Activated CD4-positive, alpha-beta T cell treated with anti-CD3 and anti-CD28 coated beads, Interleukin-2, amount 10 ng/mL, durations not matched to agents 24 days and 14 days (primary cell): ENCODE results near the gene PDGFD. TPM values are rescaled to one million over a fixed set of nuclear protein-coding genes. Genes with fewer than 3 reads are reported as not detected.

Source experiments
- DNase-seq: peaks from one replicate; pipeline ENCODE4 v3.0.0; 2022
- H3K27ac Mint-ChIP-seq: one replicate; pipeline ENCODE4 v1.8.0; 2022; ENCODE audit warnings: mild to moderate bottlenecking, mixed read lengths
- H3K27me3 Mint-ChIP-seq: one replicate; pipeline ENCODE4 v1.8.0; 2022; ENCODE audit warnings: mixed read lengths
- H3K36me3 Mint-ChIP-seq: one replicate; pipeline ENCODE4 v1.8.0; 2022; ENCODE audit warnings: low read depth, mild to moderate bottlenecking, mixed read lengths
- H3K4me1 Mint-ChIP-seq: one replicate; pipeline ENCODE4 v1.8.0; 2021; ENCODE audit warnings: mixed read lengths
- H3K4me3 Mint-ChIP-seq: one replicate; pipeline ENCODE4 v1.8.0; 2022; ENCODE audit warnings: mild to moderate bottlenecking, moderate library complexity, mixed read lengths
- H3K9me3 Mint-ChIP-seq: one replicate; pipeline ENCODE4 v1.8.0; 2021; ENCODE audit warnings: mixed read lengths
- intact Hi-C: fragments of 100-400 bp; cut with micrococcal nuclease; formaldehyde crosslinking; loops from one replicate; pipeline ENCODE4 v1.15.1; 2023
- total RNA-seq: library from RNA; stranded (reverse); gene quantifications from 2 replicates; pipeline ENCODE4 v1.2.3, GENCODE V29; 2022

Gene PDGFD
- total RNA-seq, 1 donor from 2014 or later, result not detected

DNA sequence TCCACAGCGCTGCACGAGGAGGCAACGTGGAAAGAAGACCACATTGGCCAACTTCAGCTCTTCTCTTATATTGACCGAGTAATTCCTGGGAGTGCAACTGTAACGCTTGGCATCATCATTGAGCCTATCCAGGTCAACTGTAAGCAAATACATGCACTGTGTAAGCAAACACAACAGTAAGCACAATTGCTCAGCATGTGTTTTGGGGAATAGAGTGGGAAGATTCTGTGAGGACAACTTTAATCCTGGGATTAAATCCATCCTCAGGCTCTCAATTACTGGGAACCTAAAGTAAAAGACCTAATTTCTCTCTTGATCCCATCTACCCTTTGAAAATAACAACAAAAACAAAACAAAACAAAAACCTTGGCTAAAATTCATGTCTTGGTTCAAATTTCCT is 237.0 kb downstream of the PDGFD start:
- H3K9me3 Mint-ChIP-seq, result no peaks in the 10 kb centered on the region
- DNase-seq, result no peak
- H3K4me3 Mint-ChIP-seq, result no peak overlapping the region
- no peaks in the 10 kb centered on the region for H3K4me1 Mint-ChIP-seq
- intact Hi-C loops, result no loop called here
- H3K27ac Mint-ChIP-seq, result no peak overlapping the region
- no peaks in the 10 kb centered on the region for H3K27me3 Mint-ChIP-seq
- H3K36me3 Mint-ChIP-seq, result no peaks in the 10 kb centered on the region

DNA sequence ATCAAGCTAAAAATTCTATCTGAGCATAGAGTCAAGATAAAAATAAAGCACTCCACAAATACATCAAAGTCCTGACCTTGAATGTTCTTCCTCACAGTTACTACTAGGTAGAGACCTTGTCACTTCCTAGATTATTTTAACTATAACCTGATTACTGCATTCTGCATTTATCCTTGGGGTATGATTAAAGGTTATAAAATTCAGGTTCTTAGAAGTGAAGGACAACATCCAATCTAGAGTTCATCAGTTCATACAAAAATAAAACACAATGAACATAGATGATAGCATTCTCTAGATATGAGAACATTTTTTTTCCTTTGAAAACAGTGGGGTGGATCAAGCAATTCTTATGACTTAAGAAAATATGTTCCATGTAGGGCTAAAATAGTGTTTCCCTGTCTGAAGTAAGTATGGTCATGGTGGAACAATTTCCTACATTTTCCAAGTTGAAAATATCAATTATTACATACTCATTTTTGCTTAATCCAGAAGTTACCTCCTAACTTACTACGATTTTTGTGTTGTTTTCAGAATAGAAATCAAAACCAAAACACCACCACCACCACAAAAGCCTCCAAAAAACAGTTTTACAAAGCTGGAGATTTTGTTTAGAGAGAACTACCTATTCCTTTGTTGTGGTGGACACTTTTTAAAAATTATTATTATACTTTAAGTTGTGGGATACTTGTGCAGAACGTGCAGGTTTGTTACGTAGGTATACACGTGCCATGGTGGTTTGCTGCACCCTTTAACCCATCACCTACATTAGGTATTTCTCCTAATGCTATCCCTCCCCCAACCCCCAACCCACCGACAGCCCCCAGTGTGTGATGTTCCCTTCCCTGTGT is 239.6 kb downstream of the PDGFD start:
- no peak for DNase-seq
- no peak overlapping the region for H3K27ac Mint-ChIP-seq
- H3K4me1 Mint-ChIP-seq, result no peaks in the 10 kb centered on the region
- no peaks in the 10 kb centered on the region for H3K27me3 Mint-ChIP-seq
- no peaks in the 10 kb centered on the region for H3K36me3 Mint-ChIP-seq
- H3K9me3 Mint-ChIP-seq, result no peaks in the 10 kb centered on the region
- intact Hi-C loops, result no loop called here
- no peak overlapping the region for H3K4me3 Mint-ChIP-seq

GRCh38 chr11:103923451-103923931 is 240.5 kb downstream of the PDGFD start:
- no peaks in the 10 kb centered on the region for H3K36me3 Mint-ChIP-seq
- H3K4me3 Mint-ChIP-seq, result no peak overlapping the region
- intact Hi-C loops, result no loop called here

GRCh38 chr11:103920933-103921332 is 243.0 kb downstream of the PDGFD start:
- H3K9me3 Mint-ChIP-seq, result no peaks in the 10 kb centered on the region
- no peaks in the 10 kb centered on the region for H3K27me3 Mint-ChIP-seq
- H3K4me3 Mint-ChIP-seq, result no peak overlapping the region
- DNase-seq, result no peak
- H3K36me3 Mint-ChIP-seq, result no peaks in the 10 kb centered on the region
- no peaks in the 10 kb centered on the region for H3K4me1 Mint-ChIP-seq
- no peak overlapping the region for H3K27ac Mint-ChIP-seq
- intact Hi-C loops, result no loop called here

More at GRCh38 chr11:103923451-103923931, 240.5 kb downstream of the PDGFD start:
- Mint-ChIP-seq H3K27ac (no peak overlapping the region), H3K27me3 (no peaks in the 10 kb centered on the region), H3K4me1 (no peaks in the 10 kb centered on the region), H3K9me3 (no peaks in the 10 kb centered on the region)
- no peak for DNase-seq

- Mint-ChIP-seq H3K9me3 (no peaks in the 10 kb centered on the region), H3K27me3 (no peaks in the 10 kb centered on the region), H3K36me3 (no peaks in the 10 kb centered on the region), H3K27ac (no peak overlapping the region), H3K4me3 (no peak overlapping the region), H3K4me1 (no peaks in the 10 kb centered on the region)
- intact Hi-C loops, result no loop called here
- no peak for DNase-seq
Measured at GRCh38 chr11:103920449-103920848, 243.5 kb downstream of the PDGFD start.

- Mint-ChIP-seq H3K4me1 (no peaks in the 10 kb centered on the region), H3K27me3 (no peaks in the 10 kb centered on the region), H3K4me3 (no peak overlapping the region), H3K27ac (no peak overlapping the region), H3K36me3 (no peaks in the 10 kb centered on the region), H3K9me3 (peaks cover 7% of the 10 kb centered on the region)
- DNase-seq, result no peak
- intact Hi-C loops, result no loop called here
Measured at GRCh38 chr11:103910721-103911120, 253.2 kb downstream of the PDGFD start.

- Mint-ChIP-seq H3K36me3 (no peaks in the 10 kb centered on the region), H3K4me1 (no peaks in the 10 kb centered on the region), H3K27ac (no peak overlapping the region), H3K27me3 (no peaks in the 10 kb centered on the region), H3K4me3 (no peak overlapping the region), H3K9me3 (peaks cover 7% of the 10 kb centered on the region)
- intact Hi-C loops, result no loop called here
- DNase-seq, result no peak
Measured at GRCh38 chr11:103907548-103908455, 256.1 kb downstream of the PDGFD start.

DNA sequence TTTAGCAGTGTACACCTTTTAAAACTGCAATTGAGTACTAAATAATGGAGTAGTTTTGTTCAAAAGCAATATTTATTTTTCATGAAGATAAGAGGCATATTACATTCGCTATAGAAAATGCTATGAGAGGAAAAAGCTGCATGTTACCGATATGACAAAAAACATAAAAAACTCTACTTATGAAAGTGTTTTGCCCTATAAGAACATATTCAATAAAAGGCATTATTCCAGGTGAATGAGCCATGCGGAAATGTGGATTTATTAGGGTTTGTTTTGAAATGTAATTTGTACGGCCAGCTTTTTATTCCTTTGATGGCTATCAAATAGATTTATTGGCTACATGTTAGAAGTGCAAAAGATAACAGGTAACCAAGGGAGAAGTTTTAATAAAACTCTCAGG is 256.8 kb downstream of the PDGFD start:
- Mint-ChIP-seq H3K4me3 (no peak overlapping the region), H3K36me3 (no peaks in the 10 kb centered on the region), H3K9me3 (peaks cover 7% of the 10 kb centered on the region), H3K27me3 (no peaks in the 10 kb centered on the region), H3K4me1 (no peaks in the 10 kb centered on the region), H3K27ac (no peak overlapping the region)
- DNase-seq, result no peak
- intact Hi-C loops, result no loop called here

- Mint-ChIP-seq H3K27ac (no peak overlapping the region), H3K4me3 (no peak overlapping the region), H3K9me3 (no peaks in the 10 kb centered on the region), H3K4me1 (no peaks in the 10 kb centered on the region), H3K27me3 (no peaks in the 10 kb centered on the region), H3K36me3 (no peaks in the 10 kb centered on the region)
- no peak for DNase-seq
- intact Hi-C loops, result no loop called here
Measured at GRCh38 chr11:103906291-103906867, 257.6 kb downstream of the PDGFD start.

DNA sequence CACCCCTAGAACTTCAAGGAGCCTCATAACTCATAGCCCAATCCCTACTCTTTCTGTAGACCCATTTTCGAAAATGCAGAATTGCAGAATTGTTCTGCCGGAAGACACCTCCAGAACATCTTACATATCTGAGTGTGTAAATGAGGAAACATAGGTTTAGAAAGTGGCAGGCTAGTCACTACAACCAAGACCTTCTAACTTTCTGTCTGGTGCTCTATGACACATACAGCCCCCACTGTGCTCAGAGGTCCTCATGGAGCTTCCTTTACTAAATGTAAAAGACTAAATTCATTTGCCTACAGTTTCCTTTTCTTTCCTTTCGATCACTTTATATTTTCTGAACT is 259.7 kb downstream of the PDGFD start:
- Mint-ChIP-seq H3K36me3 (no peaks in the 10 kb centered on the region), H3K4me3 (no peak overlapping the region), H3K27me3 (no peaks in the 10 kb centered on the region), H3K27ac (no peak overlapping the region), H3K9me3 (no peaks in the 10 kb centered on the region), H3K4me1 (no peaks in the 10 kb centered on the region)
- no peak for DNase-seq
- intact Hi-C loops, result no loop called here

DNA sequence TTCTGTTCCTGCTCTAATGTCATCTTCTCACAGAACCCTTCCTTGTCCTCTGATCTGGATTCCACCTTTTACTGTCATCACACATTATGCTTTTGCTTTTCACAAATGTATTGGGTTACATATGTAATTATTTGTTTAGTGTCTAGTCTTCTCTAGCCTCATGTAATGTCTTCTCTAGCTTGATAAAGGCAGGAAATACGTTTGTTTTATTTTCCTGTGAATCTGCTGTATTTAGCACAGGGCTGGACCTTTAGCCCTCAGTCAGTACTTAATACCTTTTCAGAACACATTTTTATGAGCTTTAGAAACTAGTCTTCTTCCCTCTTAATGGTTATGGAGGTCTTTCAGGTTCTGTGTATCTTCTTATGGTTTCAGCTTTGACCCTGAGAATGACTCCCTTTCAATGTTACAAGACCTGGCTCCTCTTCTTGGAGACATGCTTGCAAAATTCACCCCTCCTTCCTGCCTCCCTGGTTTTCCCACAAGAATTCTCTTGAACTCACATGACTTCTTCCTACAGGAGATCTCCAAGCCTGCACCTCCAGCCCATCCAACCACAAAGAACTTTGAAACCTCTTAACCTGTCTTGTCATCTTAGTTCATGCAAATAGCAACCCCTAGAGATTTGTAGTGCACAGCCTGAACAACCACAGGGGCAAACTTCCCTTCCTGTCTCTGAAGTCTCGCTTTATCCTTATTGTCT is 260.2 kb downstream of the PDGFD start:
- Mint-ChIP-seq H3K9me3 (no peaks in the 10 kb centered on the region), H3K27me3 (no peaks in the 10 kb centered on the region), H3K27ac (no peak overlapping the region), H3K4me3 (no peak overlapping the region), H3K36me3 (no peaks in the 10 kb centered on the region), H3K4me1 (no peaks in the 10 kb centered on the region)
- no peak for DNase-seq
- intact Hi-C loops, result no loop called here

- DNase-seq, result no peak
- H3K27ac Mint-ChIP-seq, result no peak overlapping the region
- H3K27me3 Mint-ChIP-seq, result no peaks in the 10 kb centered on the region
- no peaks in the 10 kb centered on the region for H3K36me3 Mint-ChIP-seq
- H3K4me3 Mint-ChIP-seq, result no peak overlapping the region
- intact Hi-C loops, result no loop called here
- no peaks in the 10 kb centered on the region for H3K9me3 Mint-ChIP-seq
- H3K4me1 Mint-ChIP-seq, result no peaks in the 10 kb centered on the region
Measured at GRCh38 chr11:103902994-103903393, 261.0 kb downstream of the PDGFD start.

DNA sequence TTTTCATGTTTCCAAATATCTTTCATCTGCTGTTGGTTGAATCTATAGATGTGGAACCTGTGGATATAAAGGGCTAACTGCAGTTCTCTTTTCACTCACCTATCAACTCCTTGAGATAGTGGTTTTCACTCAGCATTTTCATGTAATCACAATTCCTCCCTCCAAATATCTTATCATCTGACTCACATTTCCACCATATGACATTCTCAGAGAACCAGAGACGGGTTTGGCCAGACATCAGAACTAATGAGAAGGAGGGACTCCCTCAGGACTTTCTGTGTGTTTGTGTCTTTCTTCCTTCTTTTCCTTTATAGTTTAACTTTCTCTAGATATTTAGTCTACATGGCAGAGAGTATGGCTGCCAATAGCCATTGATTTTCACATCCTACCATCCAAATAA is 262.3 kb downstream of the PDGFD start:
- no peak overlapping the region for H3K4me3 Mint-ChIP-seq
- no peaks in the 10 kb centered on the region for H3K36me3 Mint-ChIP-seq
- no peak for DNase-seq
- no peaks in the 10 kb centered on the region for H3K27me3 Mint-ChIP-seq
- no peak overlapping the region for H3K27ac Mint-ChIP-seq
- no peaks in the 10 kb centered on the region for H3K4me1 Mint-ChIP-seq
- no peaks in the 10 kb centered on the region for H3K9me3 Mint-ChIP-seq
- intact Hi-C loops, result no loop called here
